ENCODE results near the gene ZNF407.

- no peak for TF ChIP-seq CTCF (IDR thresholded peaks at IDR 0.05)
- TF ChIP-seq EZH2 (IDR thresholded peaks at IDR 0.05): no peak
These were observed 117.1 kb downstream of the ZNF407 start for GRCh38 chr18:74714791-74715190.

Measured in neural progenitor cell (in vitro differentiated cells).